ENCODE data around the gene DHX34. TPM values are rescaled to one million over a fixed set of nuclear protein-coding genes. Genes with fewer than 3 reads are reported as not detected.
"Not testable (repeated sequence)": the region's sequence is repeated elsewhere in the genome, so short reads cannot be mapped to it uniquely, and the experiment has no call there.

DHX34 gene
- total RNA-seq, 1 donor from 2014 or later = 11.5 TPM

DNA sequence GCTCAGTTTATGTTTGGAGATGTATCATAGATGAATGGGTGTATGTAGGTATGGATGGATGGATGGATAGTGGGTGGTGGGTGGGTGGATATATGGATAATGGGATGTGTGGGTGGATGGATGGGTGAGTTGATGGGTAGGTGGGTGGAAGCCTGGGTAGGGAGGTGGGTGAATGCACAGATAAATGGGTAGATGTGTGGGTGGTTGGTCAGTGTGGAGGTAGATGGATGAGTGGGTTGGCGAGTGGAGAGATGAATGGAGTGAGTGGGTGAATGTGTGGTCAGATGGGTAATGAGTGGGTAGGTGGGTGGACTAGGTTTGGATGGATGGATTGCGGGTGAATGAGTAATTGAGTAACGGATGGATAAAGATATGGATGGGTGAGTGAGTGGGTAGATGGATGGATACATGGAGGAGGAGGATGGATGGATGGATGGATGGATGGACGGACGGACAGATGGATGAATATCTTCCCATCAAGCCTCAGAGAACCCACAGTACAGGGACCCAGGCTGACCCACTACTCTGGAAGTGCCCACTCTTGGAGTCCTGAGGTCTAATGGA lies 56.8 kb downstream of the DHX34 start:
- no peak overlapping the region for H3K4me3 ChIP-seq (ENCODE audit: low read depth, low read length)
- DNase-seq (ENCODE audit: low read depth) = no peak
- TF ChIP-seq, protein P1, sequence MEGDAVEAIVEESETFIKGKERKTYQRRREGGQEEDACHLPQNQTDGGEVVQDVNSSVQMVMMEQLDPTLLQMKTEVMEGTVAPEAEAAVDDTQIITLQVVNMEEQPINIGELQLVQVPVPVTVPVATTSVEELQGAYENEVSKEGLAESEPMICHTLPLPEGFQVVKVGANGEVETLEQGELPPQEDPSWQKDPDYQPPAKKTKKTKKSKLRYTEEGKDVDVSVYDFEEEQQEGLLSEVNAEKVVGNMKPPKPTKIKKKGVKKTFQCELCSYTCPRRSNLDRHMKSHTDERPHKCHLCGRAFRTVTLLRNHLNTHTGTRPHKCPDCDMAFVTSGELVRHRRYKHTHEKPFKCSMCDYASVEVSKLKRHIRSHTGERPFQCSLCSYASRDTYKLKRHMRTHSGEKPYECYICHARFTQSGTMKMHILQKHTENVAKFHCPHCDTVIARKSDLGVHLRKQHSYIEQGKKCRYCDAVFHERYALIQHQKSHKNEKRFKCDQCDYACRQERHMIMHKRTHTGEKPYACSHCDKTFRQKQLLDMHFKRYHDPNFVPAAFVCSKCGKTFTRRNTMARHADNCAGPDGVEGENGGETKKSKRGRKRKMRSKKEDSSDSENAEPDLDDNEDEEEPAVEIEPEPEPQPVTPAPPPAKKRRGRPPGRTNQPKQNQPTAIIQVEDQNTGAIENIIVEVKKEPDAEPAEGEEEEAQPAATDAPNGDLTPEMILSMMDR (conservative IDR thresholded peaks at IDR 0.05; ENCODE audit: low read depth, low read length) = no peak

DNA sequence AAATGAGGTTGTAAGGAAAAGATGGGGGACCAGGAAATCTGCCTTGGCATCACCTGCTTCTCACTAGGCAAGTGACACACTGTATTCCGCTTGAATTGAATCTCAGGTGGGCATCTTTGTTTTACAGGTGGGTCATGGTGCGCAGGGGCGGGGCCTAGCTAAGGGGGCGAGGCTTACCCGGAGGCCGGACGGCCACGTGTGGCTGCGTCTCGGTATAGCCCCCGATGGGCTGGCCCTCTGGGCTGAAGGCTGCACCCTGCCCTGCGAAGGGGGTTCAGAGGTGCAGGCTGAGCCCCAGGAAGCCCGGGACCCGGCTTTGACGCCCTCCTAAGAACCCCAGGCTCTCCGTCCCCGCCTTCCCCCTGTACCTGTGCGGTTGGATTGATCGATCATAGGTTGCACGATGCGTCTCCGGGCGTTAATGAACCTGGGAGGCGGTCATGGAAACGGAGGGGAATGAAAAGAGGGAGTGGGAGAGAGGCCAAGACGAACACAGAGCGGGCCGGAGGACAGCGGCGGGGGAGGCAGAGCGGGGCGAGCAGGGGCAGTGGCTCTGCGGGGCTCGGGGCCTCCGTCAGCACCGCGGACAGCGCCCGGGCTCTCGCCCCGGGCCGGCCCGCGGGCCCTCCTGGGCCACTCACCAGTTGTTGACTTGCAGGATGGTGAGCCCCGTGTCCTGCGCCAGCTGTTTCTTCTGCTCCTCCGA lies 57.7 kb downstream of the DHX34 start:
- TF ChIP-seq, protein P1 (conservative IDR thresholded peaks at IDR 0.05; ENCODE audit: low read depth, low read length) = no peak
- DNase-seq (ENCODE audit: low read depth) = no peak
- no peak overlapping the region for H3K4me3 ChIP-seq (ENCODE audit: low read depth, low read length)

DNA sequence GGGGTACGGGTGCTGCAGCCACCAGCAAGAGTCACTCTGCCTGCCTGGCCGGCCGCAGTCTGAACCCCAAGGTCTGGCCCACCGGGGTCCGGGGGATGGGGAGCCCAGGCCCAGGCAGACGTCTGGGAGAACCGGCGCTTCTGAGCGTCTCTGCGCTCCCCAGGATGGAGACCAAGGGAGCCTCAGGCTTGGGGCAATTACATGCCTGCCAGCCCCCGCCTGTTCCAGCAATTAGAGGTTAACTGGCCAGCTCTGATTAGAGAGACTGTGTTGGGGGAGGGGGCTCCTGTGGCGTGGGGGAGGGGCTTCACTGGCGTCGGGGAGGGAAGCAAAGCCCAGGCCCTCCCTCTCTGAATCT lies 58.3 kb downstream of the DHX34 start:
- TF ChIP-seq, protein P1 (conservative IDR thresholded peaks at IDR 0.05; ENCODE audit: low read depth, low read length) = no peak
- DNase-seq (ENCODE audit: low read depth) = no peak
- no peak overlapping the region for H3K4me3 ChIP-seq (ENCODE audit: low read depth, low read length)

DNA sequence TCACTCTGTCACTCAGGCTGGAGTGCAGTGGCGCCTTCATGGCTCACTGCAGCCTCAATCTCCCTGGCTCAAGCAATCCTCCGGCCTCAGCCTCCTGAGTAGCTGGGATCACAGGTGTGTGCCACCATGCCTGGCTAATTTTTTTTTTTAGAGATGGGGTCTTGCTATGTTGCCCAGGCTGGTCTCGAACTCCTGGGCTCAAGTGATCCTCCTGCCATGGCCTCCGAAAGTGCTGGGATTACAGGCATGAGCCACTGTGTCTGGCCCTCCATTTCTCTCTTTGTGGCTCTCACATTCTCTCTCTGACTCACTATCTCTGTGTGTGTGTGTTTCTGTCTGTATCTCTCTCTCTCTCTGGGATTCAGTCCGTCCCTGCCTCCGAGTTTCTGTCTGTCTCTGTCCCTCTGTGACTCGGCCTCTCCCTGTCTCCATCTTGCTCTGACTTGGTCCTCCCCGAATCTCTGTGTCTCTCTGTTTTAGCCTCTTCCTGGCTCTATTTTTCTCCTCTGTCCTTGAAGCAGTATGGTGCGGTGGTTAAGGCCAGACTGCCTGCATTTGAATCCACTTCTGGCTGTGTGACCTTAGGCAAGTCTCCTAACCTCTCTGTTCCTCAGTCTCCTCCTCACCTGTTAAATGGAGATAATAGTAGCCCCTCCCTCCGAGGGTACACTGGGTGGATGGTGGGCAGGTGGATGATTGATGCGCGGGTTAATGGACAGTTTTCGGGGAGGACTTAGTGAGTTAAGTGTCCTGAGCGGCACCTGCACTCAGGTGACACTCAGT lies 59.2 kb downstream of the DHX34 start:
- H3K4me3 ChIP-seq (ENCODE audit: low read depth, low read length) = no peak overlapping the region
- DNase-seq (ENCODE audit: low read depth) = no peak
- TF ChIP-seq, protein P1 (conservative IDR thresholded peaks at IDR 0.05; ENCODE audit: low read depth, low read length) = no peak

DNA sequence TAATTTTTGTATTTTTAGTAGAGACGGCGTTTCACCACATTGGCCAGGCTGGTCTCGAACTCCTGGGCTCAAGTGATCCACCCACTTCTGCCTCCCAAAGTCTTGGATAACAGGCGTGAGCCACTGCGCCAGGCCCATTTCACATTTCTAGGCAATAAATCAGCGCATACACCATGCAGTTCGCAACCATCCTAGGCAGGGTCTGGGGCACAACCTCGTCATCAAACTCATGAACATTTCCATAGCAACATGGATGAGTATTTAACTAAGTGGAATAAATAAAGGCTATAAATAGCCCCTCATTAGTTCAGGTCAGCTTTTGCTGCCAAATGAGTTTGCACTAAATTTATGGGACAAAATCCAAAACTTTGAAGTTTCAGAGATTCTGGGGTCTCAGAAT lies 62.0 kb downstream of the DHX34 start:
- no peak overlapping the region for H3K4me3 ChIP-seq (ENCODE audit: low read depth, low read length)
- DNase-seq (ENCODE audit: low read depth) = no peak
- TF ChIP-seq, protein P1 (conservative IDR thresholded peaks at IDR 0.05; ENCODE audit: low read depth, low read length) = no peak

DNA sequence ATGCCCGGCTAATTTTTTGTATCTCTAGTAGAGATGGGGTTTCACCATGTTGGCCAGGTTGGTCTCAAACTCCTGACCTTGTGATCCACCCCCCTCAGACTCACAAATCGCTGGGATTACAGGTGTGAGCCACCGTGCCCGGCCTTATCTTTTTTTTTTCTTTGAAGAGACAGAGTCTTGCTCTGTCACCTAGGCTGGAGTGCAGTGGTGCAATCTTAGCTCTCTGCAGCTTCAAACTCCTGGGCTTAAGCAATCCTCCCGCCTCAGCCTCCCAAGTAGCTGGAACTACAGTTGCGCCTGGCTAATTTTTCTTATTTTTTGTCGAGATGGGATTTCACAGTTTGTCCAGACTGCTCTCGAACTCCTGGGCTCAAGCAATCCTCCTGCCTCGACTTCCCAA lies 62.6 kb downstream of the DHX34 start:
- DNase-seq (ENCODE audit: low read depth); H3K4me3 ChIP-seq (ENCODE audit: low read depth, low read length): not testable (repeated sequence)

DNA sequence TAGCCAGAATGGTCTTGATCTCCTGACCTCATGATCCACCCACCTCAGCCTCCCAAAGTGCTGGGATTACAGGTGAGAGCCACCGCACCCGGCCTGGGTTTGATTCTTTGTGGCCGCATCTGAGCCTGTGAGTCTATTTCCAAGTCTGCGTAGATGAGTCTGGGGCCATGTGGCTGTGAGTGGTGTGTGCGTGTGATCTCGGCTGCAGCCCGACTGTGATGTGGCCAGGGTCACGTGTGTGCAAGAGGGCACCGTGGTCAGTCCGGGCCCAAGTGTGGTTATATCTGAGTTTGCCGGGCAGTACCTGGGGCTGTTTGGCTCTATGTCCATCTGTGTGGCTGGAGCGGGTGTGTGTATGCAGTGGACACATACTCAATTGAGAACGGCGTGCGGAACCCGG lies 64.8 kb downstream of the DHX34 start:
- DNase-seq (ENCODE audit: low read depth) = no peak
- no peak overlapping the region for H3K4me3 ChIP-seq (ENCODE audit: low read depth, low read length)
- TF ChIP-seq, protein P1 (conservative IDR thresholded peaks at IDR 0.05; ENCODE audit: low read depth, low read length) = no peak

All from epithelial cell of proximal tubule (primary cell).